Stimulated activated CD4-positive, alpha-beta T cell treated with anti-CD3 and anti-CD28 coated beads, Interleukin-1b, Interleukin-23, amount 100 ng/mL, for 4 hours (primary cell): Measurements from ENCODE around the gene FBXO15.

Source experiments
- DNase-seq, 2 donors: peaks; one replicate each; pipeline ENCODE4 v3.0.0-alpha.2; 2020; ENCODE audit warnings: low read depth in 2 of 2

The FBXO15 gene

GRCh38 chr18:74147779-74148542, at the start of gene FBXO15, which contains the start of gene TIMM21:
FBXO15 (minus strand) TSS chr18:74147834; CDS start chr18:74147785, 49 bp downstream.
TIMM21 (plus strand) TSS chr18:74148523; CDS start chr18:74148809, 286 bp downstream.
- DNase-seq: peak; percentile 91

- peak in 1 of 2 donors; percentile 40 for DNase-seq
Observed at GRCh38 chr18:74196220-74197119, 48.8 kb upstream of the FBXO15 start.

DNA sequence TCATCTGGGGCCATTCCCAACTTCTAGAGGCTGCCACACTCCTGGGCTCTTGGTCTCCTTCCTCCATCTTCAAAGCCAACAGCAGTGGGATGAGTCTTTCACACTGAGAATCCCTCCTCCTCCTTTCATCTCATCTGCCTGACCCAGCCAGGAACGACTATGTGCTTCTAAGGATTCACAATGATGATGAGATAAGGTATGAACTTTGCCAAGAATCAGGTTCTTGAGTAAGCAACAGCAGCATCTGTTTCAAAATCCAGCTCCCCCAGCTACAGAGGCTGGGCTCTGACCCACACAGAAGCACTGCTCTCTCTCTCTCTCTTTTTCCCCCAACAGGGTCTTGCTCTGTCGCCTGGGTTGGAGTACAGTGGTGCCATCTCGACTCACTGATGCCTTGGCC, 47.1 kb upstream of the FBXO15 start:
- no peak for DNase-seq

GRCh38 chr18:74191577-74191976, 43.9 kb upstream of the FBXO15 start:
- DNase-seq: no peak

GRCh38 chr18:74190086-74190485, 42.5 kb upstream of the FBXO15 start:
- DNase-seq: no peak

- DNase-seq: no peak
Observed at GRCh38 chr18:74186661-74187060, 39.0 kb upstream of the FBXO15 start.

DNA sequence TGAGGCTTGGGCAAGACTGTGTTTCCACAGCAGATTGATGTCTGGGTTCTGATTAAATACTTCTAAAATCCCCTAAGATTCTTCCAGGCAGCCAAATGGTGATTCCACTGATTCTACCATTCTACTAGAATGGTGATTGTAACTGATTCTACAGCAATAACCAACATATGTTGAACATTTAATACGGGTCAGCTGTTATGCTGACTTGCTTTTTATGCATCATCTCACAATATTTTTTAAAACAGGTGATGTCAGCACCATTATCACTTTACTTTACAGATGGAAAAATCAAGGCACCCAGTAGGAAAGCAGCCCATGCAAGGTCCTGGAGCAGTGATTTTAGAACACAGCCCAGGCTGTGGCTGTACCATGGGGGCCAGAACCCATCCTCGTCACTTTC, 38.2 kb upstream of the FBXO15 start:
- DNase-seq: no peak

GRCh38 chr18:74184875-74185274, 37.2 kb upstream of the FBXO15 start:
- DNase-seq: no peak

GRCh38 chr18:74183130-74183529, 35.5 kb upstream of the FBXO15 start:
- no peak for DNase-seq

GRCh38 chr18:74182335-74182734, 34.7 kb upstream of the FBXO15 start:
- no peak for DNase-seq

GRCh38 chr18:74179623-74180199, 32.1 kb upstream of the FBXO15 start:
- DNase-seq: no peak

DNA sequence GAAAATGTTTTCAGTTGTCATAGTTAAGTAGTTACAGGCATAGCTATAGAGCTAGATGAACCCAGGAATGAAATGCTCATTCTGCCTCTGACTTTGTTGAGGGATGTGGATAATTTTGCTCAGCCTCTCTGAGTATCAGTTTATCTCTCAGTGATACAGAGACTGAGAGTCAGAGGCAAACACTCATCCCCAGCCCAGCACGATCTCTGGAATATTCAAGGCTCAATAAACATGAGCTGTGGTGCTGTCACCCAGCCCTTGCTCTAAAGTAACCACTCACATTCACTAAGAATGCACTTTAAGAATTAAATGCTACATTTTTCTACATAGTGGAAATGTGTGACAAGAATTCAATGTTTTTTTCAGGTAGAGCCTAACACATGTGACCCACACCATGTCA, 31.2 kb upstream of the FBXO15 start:
- DNase-seq: no peak

GRCh38 chr18:74175658-74176057, 28.0 kb upstream of the FBXO15 start:
- DNase-seq: no peak

DNA sequence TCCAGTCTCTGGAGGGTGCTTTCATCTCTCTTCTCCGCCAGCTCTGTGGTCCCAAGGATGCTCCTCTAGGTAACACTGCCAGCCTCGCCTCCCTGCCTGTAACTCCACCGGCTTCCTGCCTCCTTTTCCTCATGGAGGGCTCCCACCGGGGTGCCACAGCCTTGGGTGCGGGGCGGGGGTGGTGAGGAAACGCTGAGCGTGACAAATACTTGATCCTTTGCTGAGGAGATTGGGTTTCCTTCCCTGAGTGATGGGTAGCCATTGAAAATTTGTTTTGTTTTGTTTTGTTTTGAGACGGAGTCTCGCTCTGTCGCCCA, 25.8 kb upstream of the FBXO15 start:
- no peak for DNase-seq

DNA sequence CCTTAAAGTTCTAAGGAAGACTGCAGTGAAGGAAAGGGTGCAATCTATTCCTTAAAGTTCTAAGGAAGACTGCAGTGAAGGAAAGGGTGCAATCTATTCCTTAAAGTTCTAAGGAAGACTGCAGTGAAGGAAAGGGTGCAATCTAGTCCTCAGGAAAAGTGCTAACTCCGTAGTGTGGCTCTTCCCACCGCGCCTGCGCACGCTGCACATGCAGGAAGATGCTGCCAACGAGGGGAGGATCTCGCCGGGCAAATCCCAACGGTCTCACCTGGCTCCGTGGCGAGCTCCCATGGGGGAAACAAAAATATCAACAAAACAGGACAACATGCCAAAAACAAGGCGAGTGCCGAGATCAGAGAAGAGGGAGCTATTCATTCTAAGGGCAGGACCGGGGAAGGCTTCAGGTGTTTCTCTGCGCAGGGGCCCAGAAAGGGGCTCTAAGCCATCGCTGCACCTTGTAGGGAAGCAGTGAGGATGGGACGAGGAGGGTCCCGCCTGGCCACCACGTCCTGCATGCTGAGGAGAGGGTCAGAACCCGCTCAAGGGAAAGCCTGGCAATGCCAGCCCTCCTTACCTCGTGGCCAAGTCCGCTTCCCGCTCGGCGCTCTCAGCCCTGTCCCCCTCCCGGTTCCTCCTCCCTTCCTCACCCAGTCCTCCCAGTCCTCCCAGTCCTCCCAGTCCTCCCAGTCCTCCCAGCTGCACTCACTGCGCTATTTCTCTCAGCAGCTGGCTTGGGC, 25.2 kb upstream of the FBXO15 start:
- no peak for DNase-seq

- DNase-seq: no peak
Observed at GRCh38 chr18:74171910-74172606, 24.4 kb upstream of the FBXO15 start.

- DNase-seq: no peak
Observed at GRCh38 chr18:74166386-74166785, 18.8 kb upstream of the FBXO15 start.

- DNase-seq: no peak
Observed at GRCh38 chr18:74163019-74163660, 15.5 kb upstream of the FBXO15 start.

- DNase-seq: no peak
Observed at GRCh38 chr18:74155276-74155675, 7.6 kb upstream of the FBXO15 start.

DNA sequence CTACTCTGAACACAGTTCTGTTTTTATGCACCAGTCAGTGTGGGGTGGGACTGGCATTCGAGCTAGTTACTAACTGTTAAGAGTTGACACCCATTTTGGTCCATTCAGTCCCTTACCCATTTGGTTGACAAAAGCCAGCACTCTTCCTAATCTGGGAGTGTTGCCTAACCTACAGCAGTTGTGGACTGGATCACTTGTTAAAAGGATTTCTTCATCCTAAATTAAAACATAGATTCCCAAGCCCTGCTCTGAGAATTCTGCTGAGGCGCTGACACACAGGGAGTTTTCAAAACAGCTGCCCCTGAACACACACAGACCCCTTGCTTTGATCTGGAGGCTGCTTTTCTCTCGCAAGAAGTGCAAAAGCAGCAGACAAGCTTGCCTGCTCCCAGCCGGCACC, 7.1 kb upstream of the FBXO15 start:
- no peak for DNase-seq

- DNase-seq: no peak
Observed at GRCh38 chr18:74153793-74154192, 6.2 kb upstream of the FBXO15 start.
